ACC112 (cell line): ENCODE data around the gene ELOVL1.
"Not testable (repeated sequence)": the region's sequence is repeated elsewhere in the genome, so short reads cannot be mapped to it uniquely, and the experiment has no call there.

Source experiments
- H2AFZ ChIP-seq: fragments of 200-600 bp; sonication (generic); one replicate; pipeline ENCODE4 v1.6.0; 2017; ENCODE audit warnings: antibody characterized with exemption, low read length; ENCODE audit not compliant: unreplicated experiment
- H3K27ac ChIP-seq: fragments of 200-600 bp; sonication (generic); 2 replicates; pipeline ENCODE4 v1.5.1; 2014; ENCODE audit warnings: low read depth, mild to moderate bottlenecking, antibody characterized with exemption, low read length, moderate library complexity
- H3K27me3 ChIP-seq: fragments of 200-600 bp; sonication (generic); 2 replicates; pipeline ENCODE4 v1.6.1; 2014; ENCODE audit warnings: mild to moderate bottlenecking, antibody characterized with exemption, low read length, moderate library complexity, mixed read lengths; ENCODE audit not compliant: insufficient read depth
- H3K36me3 ChIP-seq: fragments of 200-600 bp; sonication (generic); 2 replicates; pipeline ENCODE4 v1.6.1; 2016; ENCODE audit warnings: mild to moderate bottlenecking, antibody characterized with exemption, low read length, moderate library complexity, mixed read lengths; ENCODE audit not compliant: insufficient read depth
- H3K4me1 ChIP-seq: fragments of 200-600 bp; sonication (generic); one replicate; pipeline ENCODE4 v1.6.1; 2016; ENCODE audit warnings: low read length, mixed read lengths; ENCODE audit not compliant: insufficient read depth, unreplicated experiment, control insufficient read depth
- H3K4me3 ChIP-seq: fragments of 200-600 bp; sonication (generic); 2 replicates; pipeline ENCODE4 v1.5.1; 2014; ENCODE audit warnings: mild to moderate bottlenecking, low read depth, low read length
- H3K79me2 ChIP-seq: fragments of 200-600 bp; sonication (generic); one replicate; pipeline ENCODE4 v1.6.0; 2016; ENCODE audit warnings: low read length; ENCODE audit not compliant: control insufficient read depth, unreplicated experiment, insufficient read depth

ELOVL1 gene

DNA sequence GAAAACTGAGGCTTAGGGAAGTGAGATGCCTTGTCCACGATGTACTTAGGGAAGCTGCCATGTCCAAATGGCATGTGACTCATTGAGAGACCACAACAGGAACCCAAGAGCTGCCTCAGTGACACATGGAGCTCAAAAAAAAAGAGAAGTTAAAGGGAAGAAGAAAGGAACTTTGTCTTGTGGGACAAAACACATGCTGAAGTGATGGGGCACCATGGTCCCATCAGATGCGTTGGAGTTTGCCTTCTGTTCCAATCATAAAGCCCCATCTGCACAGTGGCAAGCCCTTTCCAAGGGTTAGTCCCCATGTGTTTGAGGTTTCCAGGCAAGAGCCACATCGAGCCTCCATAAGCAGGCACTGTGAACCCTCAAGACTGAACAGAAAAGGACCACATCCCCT lies 13.8 kb upstream of the ELOVL1 start:
- no peaks in the 10 kb centered on the region for H3K27me3 ChIP-seq
- no peaks in the 10 kb centered on the region for H3K4me1 ChIP-seq
- no peak overlapping the region for H3K4me3 ChIP-seq
- no peak overlapping the region for H2AFZ ChIP-seq
- H3K27ac ChIP-seq = no peak overlapping the region
- H3K79me2 ChIP-seq = no peaks in the 10 kb centered on the region
- peaks cover 22% of the 10 kb centered on the region for H3K36me3 ChIP-seq

DNA sequence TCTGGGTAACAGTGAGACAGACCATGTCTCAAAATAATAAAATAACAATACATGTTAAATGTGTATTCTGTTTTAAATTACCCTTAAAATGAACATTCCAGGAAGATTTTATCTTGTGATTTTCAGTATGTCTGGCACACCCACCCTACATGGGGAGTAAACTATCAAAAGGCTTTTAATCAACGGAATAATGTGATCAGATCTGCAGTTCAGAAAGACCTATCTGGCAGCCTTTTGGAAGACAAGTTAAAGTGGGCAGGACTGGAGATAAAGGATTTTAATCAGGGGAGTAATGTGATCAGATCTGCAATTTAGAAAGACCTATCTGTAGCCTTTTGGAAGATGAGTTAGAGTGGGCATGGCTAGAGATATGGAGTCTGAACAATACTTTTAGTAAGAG lies 11.7 kb upstream of the ELOVL1 start:
- no peak overlapping the region for H3K4me3 ChIP-seq
- no peak overlapping the region for H3K27ac ChIP-seq
- peaks cover 4% of the 10 kb centered on the region; the same call in 1 of the 2 replicates for H3K36me3 ChIP-seq
- H3K4me1 ChIP-seq = no peaks in the 10 kb centered on the region
- H3K79me2 ChIP-seq = no peaks in the 10 kb centered on the region
- H3K27me3 ChIP-seq = no peaks in the 10 kb centered on the region
- no peak overlapping the region for H2AFZ ChIP-seq

GRCh38 chr1:43377831-43378230 lies 10.0 kb upstream of the ELOVL1 start:
- no peak overlapping the region for H2AFZ ChIP-seq
- H3K4me3 ChIP-seq = no peak overlapping the region
- H3K27ac ChIP-seq = no peak overlapping the region
- H3K4me1 ChIP-seq = peaks cover 15% of the 10 kb centered on the region
- H3K27me3 ChIP-seq = no peaks in the 10 kb centered on the region
- H3K79me2 ChIP-seq = no peaks in the 10 kb centered on the region
- no peaks in the 10 kb centered on the region for H3K36me3 ChIP-seq

GRCh38 chr1:43376723-43377235 lies 9.0 kb upstream of the ELOVL1 start:
- Histone ChIP-seq H3K79me2 (no peaks in the 10 kb centered on the region), H3K27me3 (no peaks in the 10 kb centered on the region), H3K4me3 (no peak overlapping the region), H2AFZ (no peak overlapping the region), H3K36me3 (no peaks in the 10 kb centered on the region), H3K27ac (no peak overlapping the region), H3K4me1 (peaks cover 25% of the 10 kb centered on the region)

DNA sequence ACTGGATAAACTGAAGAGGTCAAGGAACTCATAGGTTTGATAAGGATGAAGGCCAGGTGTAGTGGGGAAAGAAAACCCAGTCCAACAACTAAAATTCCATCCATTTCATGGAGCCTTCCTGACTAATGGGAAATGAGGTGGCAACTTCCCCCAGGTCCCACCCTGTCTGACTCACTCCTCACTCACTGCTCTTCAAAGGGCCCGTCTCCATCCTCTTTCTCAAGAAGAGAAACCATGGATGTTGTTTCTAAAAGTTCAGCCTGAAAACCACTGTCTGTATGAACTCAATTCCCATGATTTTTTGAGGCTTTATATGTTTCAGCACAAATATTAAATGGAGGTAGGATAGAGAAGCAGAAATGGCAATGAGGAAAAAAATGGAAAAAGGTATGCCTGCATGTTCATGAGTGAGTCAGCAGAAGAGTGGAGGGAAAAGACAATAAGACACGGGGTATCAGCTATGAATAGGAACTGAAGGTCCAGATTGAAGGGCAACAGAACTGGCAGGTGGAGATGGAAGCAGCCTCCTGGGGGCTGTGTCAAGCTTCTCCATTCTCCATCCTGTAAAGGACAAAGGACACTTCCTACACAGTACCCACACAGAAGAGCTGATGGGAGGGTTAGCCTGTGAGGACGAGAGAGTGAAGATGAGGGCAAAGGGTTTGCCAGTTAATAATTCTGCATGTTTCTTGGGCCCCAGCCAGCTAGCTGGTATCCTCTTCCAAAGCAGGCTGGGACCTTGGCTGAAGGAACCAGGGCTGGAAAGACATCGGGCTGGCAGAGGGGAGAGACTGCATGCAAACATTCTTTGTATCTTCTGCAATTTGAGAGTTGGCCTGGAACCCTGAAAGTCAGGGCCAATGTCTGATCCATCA lies 5.5 kb upstream of the ELOVL1 start:
- H3K4me1 ChIP-seq = peaks cover 41% of the 10 kb centered on the region
- no peaks in the 10 kb centered on the region for H3K27me3 ChIP-seq
- peak overlapping the region; percentile 54 for H3K4me3 ChIP-seq
- H3K27ac ChIP-seq = peak overlapping the region; percentile 92
- H2AFZ ChIP-seq = peak overlapping the region; percentile 47
- H3K36me3 ChIP-seq = no peaks in the 10 kb centered on the region
- peaks cover 18% of the 10 kb centered on the region for H3K79me2 ChIP-seq

GRCh38 chr1:43372172-43372571 lies 4.4 kb upstream of the ELOVL1 start:
- H3K4me1 ChIP-seq = peaks cover 41% of the 10 kb centered on the region
- no peak overlapping the region for H2AFZ ChIP-seq
- H3K27ac ChIP-seq = peak overlapping the region; percentile 92
- no peaks in the 10 kb centered on the region for H3K36me3 ChIP-seq
- peak overlapping the region; percentile 23; the same call in 1 of the 2 replicates for H3K4me3 ChIP-seq
- H3K79me2 ChIP-seq = peaks cover 24% of the 10 kb centered on the region
- H3K27me3 ChIP-seq = no peaks in the 10 kb centered on the region

DNA sequence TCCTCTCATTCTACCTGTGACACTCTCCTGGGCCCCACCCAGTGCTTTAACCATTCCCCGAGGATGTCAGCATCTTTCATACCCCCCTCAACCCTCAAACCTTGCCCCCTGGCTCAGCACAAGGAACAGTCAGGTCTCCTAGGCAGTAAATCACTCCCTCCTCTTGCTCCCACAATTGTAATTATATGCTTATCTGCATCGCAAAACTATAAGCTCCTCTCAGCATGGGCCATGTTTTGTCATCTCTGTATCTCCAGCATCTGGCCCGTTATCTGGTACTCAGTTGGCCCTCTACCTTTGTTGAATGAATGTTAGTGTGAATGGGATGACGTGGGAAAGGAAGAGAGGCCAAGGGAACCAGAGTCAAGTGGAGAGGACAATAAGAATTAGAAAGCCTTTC lies 2.8 kb upstream of the ELOVL1 start:
- Histone ChIP-seq H3K36me3 (no peaks in the 10 kb centered on the region), H3K27me3 (no peaks in the 10 kb centered on the region), H2AFZ (no peak overlapping the region), H3K79me2 (peaks cover 40% of the 10 kb centered on the region), H3K4me1 (peaks cover 52% of the 10 kb centered on the region), H3K27ac (peak overlapping the region; percentile 92; the same call in 1 of the 2 replicates), H3K4me3 (no peak overlapping the region)

DNA sequence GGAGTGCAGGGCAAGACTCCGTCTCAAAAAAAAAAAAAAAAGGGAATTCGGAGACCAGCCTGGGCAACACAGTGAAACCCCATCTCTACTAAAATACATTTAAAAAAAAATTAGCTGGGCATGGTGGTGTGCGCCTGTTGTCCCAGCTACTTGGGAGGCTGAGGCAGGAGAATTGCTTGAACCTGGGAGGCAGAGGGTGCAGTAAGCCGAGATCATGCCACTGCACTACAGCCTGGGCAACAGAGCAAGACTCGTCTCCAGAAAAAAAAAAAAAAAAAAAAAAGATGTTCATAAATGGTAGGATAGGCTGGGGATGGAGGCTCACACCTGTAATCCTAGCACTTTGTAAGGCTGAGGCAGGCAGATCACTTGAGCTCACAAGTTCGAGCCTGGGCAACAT lies 2.0 kb upstream of the ELOVL1 start:
- not testable (repeated sequence) for H3K36me3 ChIP-seq, H3K27ac ChIP-seq, H2AFZ ChIP-seq, H3K4me3 ChIP-seq, H3K27me3 ChIP-seq
- Histone ChIP-seq H3K4me1 (peaks cover 54% of the 10 kb centered on the region), H3K79me2 (peaks cover 46% of the 10 kb centered on the region)

DNA sequence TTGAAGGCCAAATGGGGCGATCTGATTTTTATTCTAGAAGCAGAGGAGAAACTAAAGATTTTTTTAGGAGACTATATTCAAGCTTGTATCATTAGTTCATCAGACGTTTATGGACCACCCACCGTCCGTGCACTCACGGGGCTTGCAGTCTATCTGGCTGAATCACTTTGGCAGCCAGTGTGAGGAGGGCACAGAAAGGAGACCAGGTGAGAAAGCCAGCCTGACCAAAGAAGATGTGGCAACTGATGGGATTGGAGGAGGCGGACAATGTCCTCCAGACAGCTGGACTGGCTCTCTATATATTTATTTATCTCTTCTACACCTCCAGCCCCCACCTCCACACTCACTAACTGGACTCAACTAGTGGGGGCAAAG lies 822 bp upstream of the ELOVL1 start:
- Histone ChIP-seq H3K4me3 (peak overlapping the region; percentile 86), H3K36me3 (peaks cover 16% of the 10 kb centered on the region; the same call in 1 of the 2 replicates), H3K27ac (peak overlapping the region; percentile 23), H2AFZ (no peak overlapping the region), H3K27me3 (no peaks in the 10 kb centered on the region), H3K4me1 (peaks cover 50% of the 10 kb centered on the region), H3K79me2 (peaks cover 46% of the 10 kb centered on the region)

DNA sequence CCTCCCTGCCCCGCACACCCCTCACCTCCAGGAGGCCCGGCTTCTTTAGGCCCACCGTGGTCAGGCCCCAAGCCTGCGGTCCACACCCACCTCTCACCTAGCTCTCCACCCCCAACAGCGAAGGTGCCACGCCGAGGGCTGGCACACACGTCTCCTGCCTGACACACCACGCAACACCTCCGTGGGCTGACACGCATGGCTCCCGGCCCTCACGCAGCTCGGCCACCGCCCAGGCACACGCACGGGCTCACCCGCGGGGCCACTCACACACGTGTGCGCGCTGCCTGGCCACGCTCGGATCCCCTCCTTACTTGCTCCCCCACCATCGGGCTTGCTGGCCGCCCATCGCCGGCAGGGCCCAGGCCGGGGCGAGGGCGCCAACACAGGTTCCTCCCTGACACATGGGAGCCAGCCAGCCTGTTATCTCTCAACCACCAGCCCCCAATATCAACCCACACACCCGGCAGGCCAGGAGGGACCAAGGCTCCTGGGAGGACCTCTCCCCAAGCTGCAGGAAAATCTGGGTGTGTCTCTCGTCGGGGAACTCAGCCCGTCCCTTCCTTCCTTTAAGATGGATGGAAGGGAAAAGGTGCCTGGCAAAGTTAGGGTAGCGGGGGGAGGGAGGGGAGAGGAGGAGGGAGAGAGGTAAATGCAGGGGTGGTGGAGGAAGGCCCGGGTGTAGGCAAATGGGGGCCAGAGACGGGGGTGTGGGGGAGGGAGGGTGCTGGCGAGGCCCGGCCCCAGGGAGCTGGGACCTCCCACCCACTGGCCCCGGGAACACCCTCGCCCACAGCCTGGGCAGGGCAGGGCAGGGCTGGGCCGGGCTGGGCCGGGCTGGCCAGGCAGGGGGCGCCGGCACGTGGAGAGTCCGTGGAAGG lies 546 bp downstream of the ELOVL1 start:
- Histone ChIP-seq H3K27me3 (no peaks in the 10 kb centered on the region), H3K4me3 (peak overlapping the region; percentile 86), H3K36me3 (peaks cover 19% of the 10 kb centered on the region), H3K27ac (peak overlapping the region; percentile 67), H3K4me1 (peaks cover 47% of the 10 kb centered on the region), H3K79me2 (peaks cover 48% of the 10 kb centered on the region), H2AFZ (no peak overlapping the region)
